Astrocyte of the spinal cord (primary cell): ENCODE measurements around the gene VIPR2.
A peak's percentile ranks its signal among the peaks of the same experiment; 100 is the strongest.

Source experiments
- DNase-seq: peaks from one replicate; pipeline ENCODE4 v3.0.0; 2011; ENCODE audit warnings: low read depth, low spot score
- H3K4me3 ChIP-seq: 2 replicates; pipeline ENCODE4 v1.5.1; 2011; ENCODE audit warnings: low read depth, mild to moderate bottlenecking, low read length, moderate library complexity
- CTCF ChIP-seq: IDR thresholded peaks from 2 replicates; pipeline ENCODE4 v1.5.1; 2012; ENCODE audit warnings: low read depth, mild to moderate bottlenecking, low read length, inconsistent platforms
- in situ Hi-C: cut with HindIII; loops from 2 replicates; pipeline ENCODE4 v1.10.0; 2017; ENCODE audit warnings: low sequenced_read_pairs

Gene VIPR2

GRCh38 chr7:159078911-159079270, 65.8 kb downstream of the VIPR2 start:
- in situ Hi-C loops, result no loop called here
- TF ChIP-seq CTCF, result no peak
- no peak for DNase-seq
- no peak overlapping the region for H3K4me3 ChIP-seq

GRCh38 chr7:159078193-159078910, 66.3 kb downstream of the VIPR2 start:
- H3K4me3 ChIP-seq, result no peak overlapping the region
- DNase-seq, result no peak
- in situ Hi-C loops, result no loop called here
- no peak for TF ChIP-seq CTCF

- DNase-seq, result no peak
- H3K4me3 ChIP-seq, result no peak overlapping the region
- in situ Hi-C loops, result no loop called here
- no peak for TF ChIP-seq CTCF
These were observed 68.3 kb downstream of the VIPR2 start for GRCh38 chr7:159076333-159076732.

- TF ChIP-seq CTCF, result no peak
- H3K4me3 ChIP-seq, result no peak overlapping the region
- DNase-seq, result no peak
- in situ Hi-C loops, result no loop called here
These were observed 69.0 kb downstream of the VIPR2 start for GRCh38 chr7:159075563-159076238.

- H3K4me3 ChIP-seq, result no peak overlapping the region
- DNase-seq, result no peak
- no peak for TF ChIP-seq CTCF
- in situ Hi-C loops, result no loop called here
These were observed 73.4 kb downstream of the VIPR2 start for GRCh38 chr7:159071260-159071659.

- DNase-seq, result peak; percentile 16
- no peak overlapping the region for H3K4me3 ChIP-seq
- in situ Hi-C loops, result no loop called here
- TF ChIP-seq CTCF, result no peak
These were observed 74.1 kb downstream of the VIPR2 start for GRCh38 chr7:159070431-159071148.
